GM21390 (cell line): ENCODE results near the gene SYNPR.
"Not testable (repeated sequence)": the region's sequence is repeated elsewhere in the genome, so short reads cannot be mapped to it uniquely, and the experiment has no call there.

Source experiments
- ATAC-seq: cut with Tn5 transposase; IDR thresholded peaks from one replicate; pipeline ENCODE4 v1.9.1; 2021; ENCODE audit not compliant: unreplicated experiment

SYNPR gene

GRCh38 chr3:63609408-63609807 is 331.3 kb downstream of the SYNPR start:
- ATAC-seq: no peak

- ATAC-seq: no peak
Measured at GRCh38 chr3:63609834-63610233, 331.7 kb downstream of the SYNPR start.

- ATAC-seq: no peak
Measured at GRCh38 chr3:63611382-63611781, 333.3 kb downstream of the SYNPR start.

- no peak for ATAC-seq
Measured at GRCh38 chr3:63613561-63613960, 335.5 kb downstream of the SYNPR start.

- no peak for ATAC-seq
Measured at GRCh38 chr3:63617391-63617790, 339.3 kb downstream of the SYNPR start.

- no peak for ATAC-seq
Measured at GRCh38 chr3:63624941-63625560, 346.9 kb downstream of the SYNPR start.

- no peak for ATAC-seq
Measured at GRCh38 chr3:63631670-63632069, 353.6 kb downstream of the SYNPR start.

- ATAC-seq: no peak
Measured at GRCh38 chr3:63635186-63635585, 357.1 kb downstream of the SYNPR start.

GRCh38 chr3:63639806-63640205 is 361.7 kb downstream of the SYNPR start:
- ATAC-seq: no peak

- no peak for ATAC-seq
Measured at GRCh38 chr3:63642488-63642887, 364.4 kb downstream of the SYNPR start.

GRCh38 chr3:63644212-63644797 is 366.2 kb downstream of the SYNPR start:
- ATAC-seq: no peak

- ATAC-seq: not testable (repeated sequence)
Measured at GRCh38 chr3:63644928-63645781, 367.0 kb downstream of the SYNPR start.

- ATAC-seq: no peak
Measured at GRCh38 chr3:63652066-63652725, 374.1 kb downstream of the SYNPR start, which contains the start of gene SNTN. TSS of gene SNTN (plus strand) at chr3:63652675. CDS start at chr3:63652688, 13 bp downstream.

GRCh38 chr3:63654211-63654610 is 376.1 kb downstream of the SYNPR start:
- ATAC-seq: no peak

- no peak for ATAC-seq
Measured at GRCh38 chr3:63654931-63655330, 376.8 kb downstream of the SYNPR start.

GRCh38 chr3:63655519-63655918 is 377.4 kb downstream of the SYNPR start:
- no peak for ATAC-seq

- no peak for ATAC-seq
Measured at GRCh38 chr3:63656786-63657185, 378.7 kb downstream of the SYNPR start.

GRCh38 chr3:63661242-63661641 is 383.1 kb downstream of the SYNPR start:
- no peak for ATAC-seq

GRCh38 chr3:63662011-63662410 is 383.9 kb downstream of the SYNPR start:
- no peak for ATAC-seq

GRCh38 chr3:63662500-63662899 is 384.4 kb downstream of the SYNPR start:
- no peak for ATAC-seq
